GM23338 (cell line): ENCODE measurements around the gene CTDNEP1. TPM values are rescaled to one million over a fixed set of nuclear protein-coding genes. Genes with fewer than 3 reads are reported as not detected.
A peak's percentile ranks its signal among the peaks of the same experiment; 100 is the strongest.

Source experiments
- ATAC-seq: fragments of 200-7000 bp; cut with Tn5 transposase; 3 replicates; pipeline ENCODE4 v1.9.1; 2020
- DNase-seq: peaks from one replicate; pipeline ENCODE4 v3.0.0-alpha.2; 2015; ENCODE audit warnings: low spot score
- H2AFZ ChIP-seq: fragments of 200-600 bp; sonication (generic); 2 replicates; pipeline ENCODE4 v1.8.0; 2016; ENCODE audit warnings: antibody characterized with exemption, mild to moderate bottlenecking, moderate library complexity
- H3F3A ChIP-seq: fragments of 200-600 bp; sonication (generic); replicated peaks from 2 replicates; pipeline ENCODE4 v1.8.0; 2017; ENCODE audit warnings: antibody characterized with exemption, mixed run types, low read depth
- H3K27ac ChIP-seq: fragments of 200-600 bp; sonication (generic); 2 replicates; pipeline ENCODE4 v1.6.1; 2016; ENCODE audit warnings: low read depth
- H3K27me3 ChIP-seq: fragments of 200-600 bp; sonication (generic); 2 replicates; pipeline ENCODE4 v1.8.0; 2016; ENCODE audit warnings: mild to moderate bottlenecking, mixed run types, moderate library complexity; ENCODE audit not compliant: insufficient read depth
- H3K36me3 ChIP-seq: fragments of 200-600 bp; sonication (generic); 2 replicates; pipeline ENCODE4 v1.8.0; 2016; ENCODE audit warnings: mild to moderate bottlenecking; ENCODE audit not compliant: insufficient read depth
- H3K4me1 ChIP-seq: fragments of 200-600 bp; sonication (generic); 2 replicates; pipeline ENCODE4 v1.8.0; 2016; ENCODE audit warnings: mild to moderate bottlenecking, moderate library complexity; ENCODE audit not compliant: insufficient read depth
- H3K4me2 ChIP-seq: fragments of 200-600 bp; sonication (generic); 2 replicates; pipeline ENCODE4 v1.7.1; 2017; ENCODE audit warnings: mixed run types
- H3K4me3 ChIP-seq: fragments of 200-600 bp; sonication (generic); 2 replicates; pipeline ENCODE4 v1.6.1; 2016; ENCODE audit warnings: mixed run types
- H3K79me2 ChIP-seq: fragments of 200-600 bp; sonication (generic); replicated peaks from 2 replicates; pipeline ENCODE4 v1.8.0; 2017; ENCODE audit warnings: mild to moderate bottlenecking; ENCODE audit not compliant: insufficient read depth
- H3K9me2 ChIP-seq: fragments of 200-600 bp; sonication (generic); 2 replicates; pipeline ENCODE4 v1.8.0; 2017; ENCODE audit not compliant: insufficient read depth
- H4K20me1 ChIP-seq: fragments of 200-600 bp; sonication (generic); replicated peaks from 2 replicates; pipeline ENCODE4 v1.8.0; 2017; ENCODE audit warnings: mild to moderate bottlenecking; ENCODE audit not compliant: insufficient read depth
- H3K27ac Mint-ChIP-seq: 2 replicates; pipeline ENCODE4 v1.8.0; 2020; ENCODE audit warnings: inconsistent platforms, mild to moderate bottlenecking, moderate library complexity, mixed read lengths
- H3K27me3 Mint-ChIP-seq: 3 replicates; pipeline ENCODE4 v1.8.0; 2022; ENCODE audit warnings: low read depth, mild to moderate bottlenecking, moderate library complexity, mixed read lengths, inconsistent platforms; ENCODE audit not compliant: insufficient read depth, poor library complexity
- H3K36me3 Mint-ChIP-seq: 3 replicates; pipeline ENCODE4 v1.8.0; 2021; ENCODE audit warnings: low read depth, mild to moderate bottlenecking, inconsistent platforms, moderate library complexity, mixed read lengths
- H3K4me1 Mint-ChIP-seq: 3 replicates; pipeline ENCODE4 v1.8.0; 2020; ENCODE audit warnings: mild to moderate bottlenecking, inconsistent platforms, mixed read lengths
- H3K4me3 Mint-ChIP-seq: 3 replicates; pipeline ENCODE4 v1.8.0; 2021; ENCODE audit warnings: moderate library complexity, mild to moderate bottlenecking, inconsistent platforms, mixed read lengths
- H3K9me3 Mint-ChIP-seq: 3 replicates; pipeline ENCODE4 v1.8.0; 2020; ENCODE audit warnings: moderate library complexity, mild to moderate bottlenecking, inconsistent platforms, mixed read lengths
- CREB1 ChIP-seq: fragments of 250-450 bp; sonication (Bioruptor Pico); IDR thresholded peaks from 2 replicates; pipeline ENCODE4 v1.5.0; 2020; ENCODE audit warnings: low read depth, mild to moderate bottlenecking, moderate library complexity
- CTCF ChIP-seq, 2 experiments: fragments of 200-600 bp in 1 of 2; sonication (generic) in 1 of 2; conservative IDR thresholded peaks; 2 replicates each; pipeline versions ENCODE4 v1.5.1 to v1.6.1; 2016 to 2017; ENCODE audit warnings: antibody characterized with exemption in 2 of 2, low read depth in 2 of 2, mild to moderate bottlenecking in 2 of 2, moderate library complexity in 1 of 2
- NANOG ChIP-seq: IDR thresholded peaks from 2 replicates; pipeline ENCODE4 v1.6.1; 2016; ENCODE audit warnings: antibody characterized with exemption, borderline replicate concordance
- REST ChIP-seq: IDR thresholded peaks from one replicate; pipeline ENCODE4 v1.6.1; 2018; ENCODE audit warnings: antibody characterized with exemption; ENCODE audit not compliant: unreplicated experiment
- polyA plus RNA-seq: library from polyadenylated mRNA; unstranded; fragments of >200 nt; fragmentation: Nextera tagmentation; extraction: Ambion mirVana; gene quantifications from 2 replicates; pipeline ENCODE4 v1.2.1, GENCODE V29; 2016
- total RNA-seq: library from RNA; depleted of rRNA; stranded (reverse); fragments of >200 nt; shearing (Covaris generic); gene quantifications from 2 replicates; pipeline ENCODE4 v1.2.3, GENCODE V29; 2014

Gene CTDNEP1
- total and polyA plus RNA-seq, 2 experiments from 2014 or later = 48.1 to 93.4 TPM

- TF ChIP-seq REST (no peak), CTCF (conservative IDR thresholded peaks at IDR 0.05; ENCODE audit: low read depth in 2 of 2) (no peak)
Measured at GRCh38 chr17:7281074-7281952, 29.8 kb upstream of the CTDNEP1 start, which contains the start of gene SLC2A4 (continued).

- H3K36me3 ChIP-seq = peaks cover 2% of the 10 kb centered on the region; the same call in 1 of the 2 replicates
- no peaks in the 10 kb centered on the region; the same call in 2 of the 3 replicates for H3K36me3 Mint-ChIP-seq
- H3K4me2 ChIP-seq = peak overlapping the region; percentile 86
- peak; percentile 55; the same call in 1 of the 2 replicates for TF ChIP-seq CREB1 (CRISPR knock-in tag)
- no peak for TF ChIP-seq NANOG
- peak; percentile 73 to 94 for TF ChIP-seq CTCF (conservative IDR thresholded peaks at IDR 0.05; ENCODE audit: low read depth in 2 of 2)
- peaks cover 17% of the 10 kb centered on the region for H3K27me3 Mint-ChIP-seq
- H3K9me2 ChIP-seq = no peaks in the 10 kb centered on the region
- H2AFZ ChIP-seq = peak overlapping the region; percentile 76
- H3K4me1 ChIP-seq = peaks cover 13% of the 10 kb centered on the region; the same call in 1 of the 2 replicates
- peak overlapping the region; percentile 59 for H3K4me3 Mint-ChIP-seq
- H3K4me1 Mint-ChIP-seq = peaks cover 24% of the 10 kb centered on the region
- no peaks in the 10 kb centered on the region for H3K79me2 ChIP-seq
- DNase-seq (peak; percentile 97), ATAC-seq (peak; percentile 77)
- H3K4me3 ChIP-seq = peak overlapping the region; percentile 89
- peaks cover 15% of the 10 kb centered on the region; the same call in 1 of the 2 replicates for H3F3A ChIP-seq
- peaks cover under 1% of the 10 kb centered on the region; the same call in 1 of the 2 replicates for H4K20me1 ChIP-seq
- H3K27ac Mint-ChIP-seq = peak overlapping the region; percentile 83
- peak overlapping the region; percentile 70; the same call in 1 of the 2 replicates for H3K27ac ChIP-seq
- H3K9me3 Mint-ChIP-seq = no peaks in the 10 kb centered on the region; the same call in 2 of the 3 replicates
- peaks cover 10% of the 10 kb centered on the region for H3K27me3 ChIP-seq
Measured at GRCh38 chr17:7280519-7281073, 29.1 kb upstream of the CTDNEP1 start.
